K562 (cell line): Measurements from ENCODE around the gene ZNF574. TPM values are rescaled to one million over a fixed set of nuclear protein-coding genes. Genes with fewer than 3 reads are reported as not detected.

Experiments used
- ATAC-seq: fragments of 200-7000 bp; cut with Tn5 transposase; 3 replicates; pipeline ENCODE4 v1.9.1; 2020; ENCODE audit warnings: moderate library complexity
- BruUV-seq: library from RNA; stranded (reverse); fragments of 400-500 nt; replicated peaks from 2 replicates; lab custom pipeline; 2021; lab: Mats Ljungman, UMichigan
- CTCF ChIA-PET: fragments of 300-600 bp; formaldehyde crosslinking; extraction: SDS; loops from one replicate; lab custom pipeline; 2021; ENCODE audit warnings: low intra/inter-chr PET ratio; lab: Yijun Ruan, JAX
- POLR2A ChIA-PET: fragments of 300-600, 350-650 bp; sonication (Branson Sonifier 250); formaldehyde crosslinking; extraction: SDS; loops from one replicate; lab custom pipeline; 2021; ENCODE audit warnings: antibody characterized with exemption, inconsistent platforms; lab: Yijun Ruan, JAX
- DNase-seq, 4 experiments: peaks; one replicate each; pipeline versions ENCODE4 v3.0.0 to v3.0.0-alpha.2; 2011 to 2018; ENCODE audit warnings: low spot score in 3 of 4, mixed read lengths in 3 of 4; ENCODE audit errors: extremely low read depth in 1 of 4
- FAIRE-seq: peaks from 2 replicates; lab custom pipeline; 2011; peaks lifted over from hg19 to GRCh38; lab: Jason Lieb, UNC
- H2AFZ ChIP-seq: 2 replicates; pipeline ENCODE4 v1.6.0; 2011; ENCODE audit warnings: low read depth, low read length, control low read depth, inconsistent platforms
- H3K27ac ChIP-seq: fragments of 200-600 bp; 3 replicates; pipeline ENCODE4 v1.8.0; 2011; ENCODE audit warnings: low read depth, mild to moderate bottlenecking, control low read depth, inconsistent platforms, low read length, moderate library complexity, mixed read lengths; ENCODE audit errors: extremely low read depth
- H3K27me3 ChIP-seq, 2 experiments: fragments of 300-600 bp in 1 of 2; 2 replicates in 1 of 2; 3 replicates in 1 of 2; pipeline versions ENCODE4 v1.6.0 to v1.8.0; 2011; ENCODE audit warnings: inconsistent platforms in 2 of 2, low read length in 2 of 2, mild to moderate bottlenecking in 1 of 2, mixed read lengths in 1 of 2, moderate library complexity in 1 of 2; ENCODE audit not compliant: control insufficient read depth in 2 of 2, insufficient read depth in 2 of 2
- H3K36me3 ChIP-seq: fragments of 300-600 bp; 3 replicates; pipeline ENCODE4 v1.8.0; 2011; ENCODE audit warnings: mild to moderate bottlenecking, low read length, inconsistent platforms; ENCODE audit not compliant: control insufficient read depth, insufficient read depth
- H3K4me1 ChIP-seq, 2 experiments: fragments of 200-600 bp in 1 of 2; replicated peaks in 1 of 2; 2 replicates in 1 of 2; 3 replicates in 1 of 2; pipeline versions ENCODE4 v1.5.1 to v1.8.0; 2011; ENCODE audit warnings: inconsistent platforms in 2 of 2, low read length in 2 of 2, mild to moderate bottlenecking in 1 of 2, mixed read lengths in 1 of 2, moderate library complexity in 1 of 2; ENCODE audit not compliant: control insufficient read depth in 2 of 2, insufficient read depth in 2 of 2
- H3K4me2 ChIP-seq: 2 replicates; pipeline ENCODE4 v1.6.1; 2011; ENCODE audit warnings: low read length, control low read depth, inconsistent platforms, mixed read lengths; ENCODE audit not compliant: insufficient read depth
- H3K4me3 ChIP-seq: fragments of 200-600 bp; sonication (generic), shearing (Covaris generic); 2 replicates; pipeline ENCODE4 v1.5.1; 2016; ENCODE audit warnings: control low read depth, inconsistent platforms
- H3K79me2 ChIP-seq: fragments of 200-600 bp; 3 replicates; pipeline ENCODE4 v1.8.0; 2011; ENCODE audit warnings: low read length, inconsistent platforms; ENCODE audit not compliant: control insufficient read depth, insufficient read depth
- H3K9ac ChIP-seq, 2 experiments: 2 replicates each; pipeline versions ENCODE4 v1.6.0 to v1.6.1; 2011; ENCODE audit warnings: low read depth in 2 of 2, low read length in 2 of 2, control low read depth in 1 of 2, inconsistent platforms in 1 of 2, mild to moderate bottlenecking in 1 of 2, mixed read lengths in 1 of 2; ENCODE audit not compliant: insufficient read depth in 1 of 2
- H3K9me1 ChIP-seq: one replicate; pipeline ENCODE4 v1.6.0; 2011; ENCODE audit warnings: inconsistent platforms, mild to moderate bottlenecking, low read length, moderate library complexity; ENCODE audit not compliant: control insufficient read depth, insufficient read depth
- H3K9me3 ChIP-seq: replicated peaks from 2 replicates; pipeline ENCODE4 v1.5.1; 2011; ENCODE audit warnings: low read depth, low read length, inconsistent platforms; ENCODE audit not compliant: control insufficient read depth, insufficient read depth
- H4K20me1 ChIP-seq: replicated peaks from 2 replicates; pipeline ENCODE4 v1.6.1; 2011; ENCODE audit warnings: low read length, inconsistent platforms, mixed read lengths; ENCODE audit not compliant: control insufficient read depth, insufficient read depth
- E2F6 ChIP-seq, 2 experiments: IDR thresholded peaks; 2 replicates each; pipeline ENCODE4 v1.6.1; 2011; ENCODE audit warnings: borderline replicate concordance in 1 of 2, control low read depth in 1 of 2, low read depth in 1 of 2, low read length in 1 of 2, mild to moderate bottlenecking in 1 of 2, mixed read lengths in 1 of 2, moderate library complexity in 1 of 2; ENCODE audit not compliant: insufficient read depth in 1 of 2, insufficient read length in 1 of 2, poor library complexity in 1 of 2, severe bottlenecking in 1 of 2; ENCODE audit errors: extremely low read depth in 1 of 2
- ELF4 ChIP-seq: fragments of 450-650 bp; formaldehyde crosslinking; IDR thresholded peaks from 2 replicates; pipeline ENCODE4 v1.4.0; 2022; ENCODE audit warnings: missing genetic modification characterization
- FOXK2 ChIP-seq, 2 experiments: fragments of 450-650 bp; IDR thresholded peaks in 1 of 2; conservative IDR thresholded peaks in 1 of 2; 2 replicates each; pipeline ENCODE4 v1.6.1; 2016; ENCODE audit warnings: low read depth in 2 of 2, mild to moderate bottlenecking in 1 of 2
- HMBOX1 ChIP-seq: sonication (generic); IDR thresholded peaks from 2 replicates; pipeline ENCODE4 v1.6.1; 2016
- ILK ChIP-seq: fragments of 450-650 bp; IDR thresholded peaks from 2 replicates; pipeline ENCODE4 v1.6.1; 2016; ENCODE audit warnings: missing genetic modification characterization, low read depth, mild to moderate bottlenecking, missing compliant biosample characterization, moderate library complexity, borderline replicate concordance
- MLLT1 ChIP-seq, 2 experiments: fragments of 450-650 bp; IDR thresholded peaks; 2 replicates each; pipeline ENCODE4 v1.6.1; 2016
- NR2C1 ChIP-seq, 2 experiments: fragments of 450-650 bp; IDR thresholded peaks; 2 replicates each; pipeline ENCODE4 v1.6.1; 2017; ENCODE audit warnings: mild to moderate bottlenecking in 2 of 2, antibody characterized with exemption in 1 of 2, inconsistent platforms in 1 of 2, missing compliant biosample characterization in 1 of 2, missing genetic modification characterization in 1 of 2
- NR2C2 ChIP-seq, 2 experiments: fragments of 200-800 bp in 1 of 2; sonication (Bioruptor generic) in 1 of 2; sonication (generic) in 1 of 2; formaldehyde crosslinking in 1 of 2; IDR thresholded peaks; 2 replicates each; pipeline versions ENCODE4 v1.6.1 to v1.8.0; 2016 to 2022; ENCODE audit warnings: mild to moderate bottlenecking in 1 of 2, missing compliant biosample characterization in 1 of 2, missing genetic modification characterization in 1 of 2, missing genetic modification reagents in 1 of 2
- STAG1 ChIP-seq: sonication (generic); formaldehyde crosslinking; IDR thresholded peaks from 2 replicates; pipeline ENCODE4 v1.5.0; 2020; ENCODE audit warnings: missing genetic modification reagents, borderline replicate concordance
- ZNF639 ChIP-seq, 2 experiments: fragments of 200-800 bp in 1 of 2; sonication (Bioruptor generic) in 1 of 2; sonication (generic) in 1 of 2; formaldehyde crosslinking in 1 of 2; IDR thresholded peaks in 1 of 2; conservative IDR thresholded peaks in 1 of 2; 2 replicates each; pipeline versions ENCODE4 v1.5.0 to v1.6.1; 2016 to 2020; ENCODE audit warnings: missing compliant biosample characterization in 1 of 2, missing genetic modification characterization in 1 of 2, missing genetic modification reagents in 1 of 2
- WGBS: fragments of 100-300 bp; shearing (Covaris generic); methylation state at CpG from one replicate; pipeline ENCODE4 v1.1.6; 2016; ENCODE audit warnings: low coverage, mixed read lengths; ENCODE audit not compliant: insufficient coverage; ENCODE audit errors: missing lambda C conversion rate; 5-methylcytosine and 5-hydroxymethylcytosine counted together
- in situ Hi-C: fragments of 300-500 bp; cut with MboI; formaldehyde crosslinking; loops from 4 replicates; pipeline ENCODE4 v1.15.0; 2018; ENCODE audit warnings: inconsistent platforms, mixed read lengths
- intact Hi-C: fragments of 100-400 bp; cut with micrococcal nuclease; formaldehyde crosslinking; loops from 2 replicates; pipeline ENCODE4 v1.14.2; 2022
- polyA plus RNA-seq, 8 experiments: library from polyadenylated mRNA; depleted of rRNA in 4 of 8; stranded (reverse) in 5 of 8; unstranded in 3 of 8; fragments of >200 nt; fragmentation: Nextera tagmentation in 2 of 8; fragmentation: Illumina TruSeq in 1 of 8; extraction: Ambion mirVana in 2 of 8; extraction: Trizol in 1 of 8; gene quantifications; 2 replicates each; pipeline versions ENCODE4 v1.2.1 to v1.2.3, GENCODE V29; 2011 to 2014; ENCODE audit warnings: inconsistent platforms in 1 of 8, missing spikeins in 1 of 8
- total RNA-seq, 7 experiments: library from RNA; depleted of rRNA in 6 of 7; stranded (reverse); fragments of >200 nt in 6 of 7; fragmentation: Illumina TruSeq in 2 of 7; extraction: Trizol in 2 of 7; gene quantifications; 2 replicates each; pipeline versions ENCODE4 v1.2.1 to v1.2.3, GENCODE V29; 2011 to 2021; ENCODE audit warnings: low replicate concordance in 1 of 7

Gene ZNF574
- total and polyA plus RNA-seq, 9 of the 15 experiments (the other 6 are each of a cell fraction or from before 2014, with no cell fraction given), result 0.24 to 20.7 (median 8.4) TPM

- TF ChIP-seq ZNF639 (CRISPR knock-in tag; conservative IDR thresholded peaks at IDR 0.05 in 1 of 2, IDR thresholded peaks at IDR 0.05 in 1 of 2), result no peak
Observed at GRCh38 chr19:42086188-42086736, 10.3 kb downstream of the ZNF574 start (continued).

GRCh38 chr19:42086770-42087550 is 11.0 kb downstream of the ZNF574 start:
- Histone ChIP-seq H3K4me2 (no peak overlapping the region), H3K9me3 (no peaks in the 10 kb centered on the region), H3K4me1 (peaks cover 7 to 13% of the 10 kb centered on the region in 2 experiments; a peak in 4 of 5 replicates), H3K9ac (no peak overlapping the region), H3K79me2 (no peaks in the 10 kb centered on the region), H3K9me1 (no peaks in the 10 kb centered on the region), H3K36me3 (peaks cover 3% of the 10 kb centered on the region), H2AFZ (peak overlapping the region; percentile 67), H3K27ac (no peak overlapping the region), H3K27me3 (no peaks in the 10 kb centered on the region), H4K20me1 (no peaks in the 10 kb centered on the region), H3K4me3 (no peak overlapping the region)
- no TSS peak for BruUV-seq
- intact Hi-C loops (no loop called here), in situ Hi-C loops (no loop called here)
- ChIA-PET POLR2A (no interaction called here), CTCF (interaction anchor here (0.7 kb wide), 1 partner anchor 460 kb away, joined by 3 read pairs; no protein-coding TSS in a partner anchor)
- peak; percentile 57 to 65 (median 60) for DNase-seq
- peak; percentile 46 for FAIRE-seq
- ATAC-seq, result peak; percentile 64
- 41% methylated on average over 10 of the region's 11 CpGs for WGBS
- TF ChIP-seq ELF4 (no peak), STAG1 (CRISPR knock-in tag) (no peak), NR2C1 (IDR thresholded peaks at IDR 0.05) (peak; percentile 56; the same call in 1 of the 2 replicates), NR2C1 (tag; IDR thresholded peaks at IDR 0.05) (0 out of 2 replicates have a peak, but pooled peaks have one; percentile 6), NR2C2 (CRISPR knock-in tag; IDR thresholded peaks at IDR 0.05) (no peak), NR2C2 (tag; IDR thresholded peaks at IDR 0.05) (peak; percentile 54; the same call in 1 of the 2 replicates), HMBOX1 (peak; percentile 88), FOXK2 (conservative IDR thresholded peaks at IDR 0.05 in 1 of 2, IDR thresholded peaks at IDR 0.05 in 1 of 2; ENCODE audit: low read depth in 2 of 2) (no peak), E2F6 (IDR thresholded peaks at IDR 0.05; ENCODE audit: borderline replicate concordance in 1 of 2, extremely low read depth in 1 of 2, insufficient read depth in 1 of 2, insufficient read length in 1 of 2, low read depth in 1 of 2, low read length in 1 of 2, poor library complexity in 1 of 2, severe bottlenecking in 1 of 2) (peak in 1 of 2 experiments; percentile 27), ILK (tag) (no peak), MLLT1 (IDR thresholded peaks at IDR 0.05) (peak in 1 of 2 experiments; percentile 48; a peak in 1 of 4 replicates)
